Left cardiac atrium (tissue), 4 donors: ENCODE data around the gene IBSP. TPM values are rescaled to one million over a fixed set of nuclear protein-coding genes. Genes with fewer than 3 reads are reported as not detected.

ENCODE experiments used
- ATAC-seq, 2 donors: fragments of 200-7000 bp; cut with Tn5 transposase; one replicate each; pipeline ENCODE4 v1.9.1; 2020; ENCODE audit warnings: mild to moderate bottlenecking in 2 of 2, moderate library complexity in 2 of 2
- DNase-seq: peaks from one replicate; pipeline ENCODE4 v3.0.0-alpha.2; 2020
- intact Hi-C, 2 donors: fragments of 100-400 bp; cut with DNase I; formaldehyde crosslinking; loops; one replicate each; pipeline versions ENCODE4 v1.14.1 to v1.15.1; 2022 to 2023
- long read RNA-seq: library from polyadenylated mRNA; unstranded; transcript quantifications from one replicate; pipeline ENCODE4 v2.0.0, GENCODE V29; 2021
- total RNA-seq, 2 donors: library from RNA; stranded (reverse); fragmentation: NEBNext Ultra II Directional; extraction: Animal tissue kit (Norgen Biotek cat#: 25700); gene quantifications; one replicate each; pipeline ENCODE4 v1.2.1, GENCODE V29; 2021
- donor health status: DM: no; HTN: yes; CAD: no.
- donor health status: DM: no; HTN: yes; CAD: no; lungs with severe emphysema.
- donor health status: DM: yes; HTN: yes; CAD: no.
- donor health status: Dilated cardiomyopathy.

The IBSP gene
- not detected for total RNA-seq
- long read RNA-seq = 0 reads

GRCh38 chr4:87799301-87800113, at the start of gene IBSP:
IBSP (plus strand) TSS chr4:87799554; CDS start chr4:87802362, 2,808 bp downstream.
- DNase-seq = no peak
- ATAC-seq = no peak
- intact Hi-C loops = no loop called here

GRCh38 chr4:87749883-87750282, 49.5 kb upstream of the IBSP start:
- no peak for DNase-seq
- intact Hi-C loops = no loop called here
- no peak for ATAC-seq

GRCh38 chr4:87758270-87758669, 41.1 kb upstream of the IBSP start:
- ATAC-seq = no peak
- DNase-seq = no peak
- intact Hi-C loops = no loop called here

- no peak for ATAC-seq
- DNase-seq = no peak
- intact Hi-C loops = no loop called here
Measured at GRCh38 chr4:87762311-87762710, 37.0 kb upstream of the IBSP start.

GRCh38 chr4:87781569-87781968, 17.8 kb upstream of the IBSP start:
- intact Hi-C loops = no loop called here
- ATAC-seq = no peak
- DNase-seq = no peak

GRCh38 chr4:87783781-87784180, 15.6 kb upstream of the IBSP start:
- intact Hi-C loops = no loop called here

GRCh38 chr4:87785731-87786509, 13.4 kb upstream of the IBSP start:
- DNase-seq = no peak
- intact Hi-C loops = no loop called here
- no peak for ATAC-seq

More at GRCh38 chr4:87783781-87784180, 15.6 kb upstream of the IBSP start:
- DNase-seq (no peak), ATAC-seq (no peak)

- intact Hi-C loops = no loop called here
- DNase-seq = no peak
- no peak for ATAC-seq
Measured at GRCh38 chr4:87802858-87803257, 3.5 kb downstream of the IBSP start.

- ATAC-seq (no peak), DNase-seq (no peak)
- intact Hi-C loops = no loop called here
Measured at GRCh38 chr4:87803421-87803820, 4.1 kb downstream of the IBSP start.

- intact Hi-C loops = no loop called here
- no peak for DNase-seq
- no peak for ATAC-seq
Measured at GRCh38 chr4:87804871-87805270, 5.5 kb downstream of the IBSP start.

GRCh38 chr4:87805971-87806370, 6.6 kb downstream of the IBSP start:
- intact Hi-C loops = no loop called here
- ATAC-seq (no peak), DNase-seq (no peak)

GRCh38 chr4:87806520-87806919, 7.2 kb downstream of the IBSP start:
- no peak for ATAC-seq
- intact Hi-C loops = no loop called here
- DNase-seq = no peak

- intact Hi-C loops = no loop called here
- ATAC-seq = peak in 1 of 2 donors; percentile 34
- DNase-seq = no peak
Measured at GRCh38 chr4:87807402-87807801, 8.0 kb downstream of the IBSP start.

GRCh38 chr4:87811977-87812376, 12.6 kb downstream of the IBSP start:
- intact Hi-C loops = no loop called here
- no peak for DNase-seq
- no peak for ATAC-seq

- intact Hi-C loops = no loop called here
- DNase-seq (no peak), ATAC-seq (no peak)
Measured at GRCh38 chr4:87819281-87819919, 20.0 kb downstream of the IBSP start.

- intact Hi-C loops = no loop called here
- ATAC-seq (no peak), DNase-seq (no peak)
Measured at GRCh38 chr4:87823200-87823599, 23.8 kb downstream of the IBSP start.

GRCh38 chr4:87823724-87824123, 24.4 kb downstream of the IBSP start:
- no peak for DNase-seq
- ATAC-seq = no peak
- intact Hi-C loops = no loop called here

- ATAC-seq (no peak), DNase-seq (no peak)
- intact Hi-C loops = no loop called here
Measured at GRCh38 chr4:87824352-87824751, 25.0 kb downstream of the IBSP start.

GRCh38 chr4:87832669-87833068, 33.3 kb downstream of the IBSP start, which contains the start of gene MEPE:
MEPE (plus strand) TSS chr4:87832969; CDS start chr4:87834715, 1,746 bp downstream.
- DNase-seq (no peak), ATAC-seq (no peak)
- intact Hi-C loops = no loop called here

- intact Hi-C loops = no loop called here
Measured at GRCh38 chr4:87834401-87834800, 35.0 kb downstream of the IBSP start.

More at GRCh38 chr4:87834401-87834800, 35.0 kb downstream of the IBSP start:
- ATAC-seq (no peak), DNase-seq (no peak)
